Peyer's patch (tissue), 4 donors: ENCODE measurements around the gene DPM2.

Experiments
- CTCF ChIP-seq, 6 experiments: fragments of 450-650 bp in 4 of 6; fragments of 200-600 bp in 2 of 6; sonication (generic) in 1 of 6; IDR thresholded peaks; one replicate each; pipeline ENCODE4 v1.5.1; 2017 to 2019; ENCODE audit warnings: antibody characterized with exemption in 6 of 6, mild to moderate bottlenecking in 3 of 6, moderate library complexity in 1 of 6
- POLR2A ChIP-seq, 2 donors: fragments of 450-650 bp; IDR thresholded peaks; one replicate each; pipeline ENCODE4 v1.5.1; 2017; ENCODE audit warnings: antibody characterized with exemption in 2 of 2, mild to moderate bottlenecking in 2 of 2, moderate library complexity in 2 of 2

DNA sequence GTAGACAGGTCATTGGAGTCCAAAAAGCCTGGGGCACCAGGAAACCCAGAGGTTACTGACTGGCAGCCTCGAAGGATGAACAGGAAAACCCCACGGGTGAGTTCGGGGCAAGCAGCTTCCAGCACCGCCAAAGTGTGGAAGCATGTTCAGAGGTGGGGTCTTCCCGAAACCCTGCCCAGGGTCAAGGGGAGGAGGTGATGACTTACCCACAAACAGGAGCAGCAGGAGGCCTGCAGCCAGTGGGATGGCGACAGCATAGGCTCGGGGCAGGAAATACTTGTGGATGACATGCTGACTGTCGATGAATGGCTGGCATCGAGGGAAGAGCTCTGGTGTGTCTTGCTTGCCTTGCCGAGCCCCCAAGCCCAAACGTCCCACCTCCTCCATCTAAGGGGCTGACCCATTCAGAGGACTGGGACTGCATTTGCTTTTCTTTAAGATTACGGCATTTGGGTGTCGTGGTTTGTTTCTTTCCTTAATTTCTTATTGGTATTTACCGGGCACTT is 1.3 kb downstream of the DPM2 start:
- TF ChIP-seq CTCF (IDR thresholded peaks at IDR 0.05) (no peak), POLR2A (IDR thresholded peaks at IDR 0.05) (no peak)
